Measurements from ENCODE around the gene C1orf116. TPM values are rescaled to one million over a fixed set of nuclear protein-coding genes. Genes with fewer than 3 reads are reported as not detected.

The C1orf116 gene
- total RNA-seq, 2 donors from 2014 or later, result 0.14 to 1.3 TPM

DNA sequence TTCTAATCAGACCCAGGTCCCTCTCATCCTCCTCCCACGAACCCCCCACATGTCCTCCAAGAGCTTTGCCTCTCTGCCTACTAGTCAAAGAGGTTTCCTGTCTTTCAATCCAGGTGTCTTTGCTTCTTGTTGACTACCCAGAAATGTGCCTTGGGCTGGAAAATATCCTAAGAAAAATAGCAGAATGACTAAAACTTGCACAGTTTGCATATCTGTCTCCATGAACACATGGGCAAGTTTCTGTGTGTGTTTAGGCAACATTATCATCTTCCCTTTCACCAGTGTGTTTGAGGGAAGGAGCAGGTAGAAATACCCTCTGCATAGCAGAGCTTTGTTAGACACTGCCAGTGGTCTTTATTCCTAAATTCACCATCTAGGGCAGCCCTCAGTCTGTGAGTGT lies 1.5 kb downstream of the C1orf116 start:
- Histone ChIP-seq H3K36me3 (no peaks in the 10 kb centered on the region), H3K9me3 (no peaks in the 10 kb centered on the region), H3K27me3 (replicated peaks; ENCODE audit: insufficient read depth) (no peaks in the 10 kb centered on the region), H3K27ac (no peak overlapping the region), H3K4me3 (no peak overlapping the region), H3K4me1 (ENCODE audit: control insufficient read depth in 1 of 2, low read depth in 2 of 2) (peaks cover 3 to 8% of the 10 kb centered on the region in 2 donors)
- DNase-seq (ENCODE audit: low spot score), result no peak
- TF ChIP-seq CTCF (IDR thresholded peaks at IDR 0.05), result no peak
- no peak for ATAC-seq (ENCODE audit: insufficient number of reproducible peaks, low FRiP score, low read depth)

DNA sequence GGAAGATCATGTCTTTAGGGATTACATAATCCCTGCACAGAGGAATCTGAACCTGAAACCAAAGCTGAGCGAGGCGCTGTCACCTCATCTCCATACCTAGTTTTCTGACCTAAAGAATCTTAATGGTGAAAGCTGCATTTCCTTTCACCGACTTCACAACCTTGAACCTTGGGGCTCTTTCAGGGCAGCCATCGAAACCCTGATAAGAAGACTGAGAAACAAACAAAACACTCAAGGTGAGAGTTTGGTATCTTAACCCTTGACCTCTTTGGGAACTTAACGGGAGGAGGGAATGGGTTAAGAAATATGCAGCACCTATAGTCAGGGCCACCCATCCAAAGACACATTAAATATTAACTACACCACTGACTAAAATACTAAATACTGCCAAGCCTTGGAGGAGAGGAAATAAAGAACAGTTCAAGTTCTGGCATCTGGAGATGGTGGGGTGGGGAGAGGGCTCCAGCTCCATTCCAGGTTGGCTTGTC lies 2.0 kb downstream of the C1orf116 start:
- no peak for TF ChIP-seq CTCF (IDR thresholded peaks at IDR 0.05)
- Histone ChIP-seq H3K27me3 (replicated peaks; ENCODE audit: insufficient read depth) (no peaks in the 10 kb centered on the region), H3K4me3 (no peak overlapping the region), H3K36me3 (no peaks in the 10 kb centered on the region), H3K9me3 (no peaks in the 10 kb centered on the region), H3K4me1 (ENCODE audit: control insufficient read depth in 1 of 2, low read depth in 2 of 2) (peaks cover 8 to 12% of the 10 kb centered on the region in 2 donors), H3K27ac (no peak overlapping the region)
- DNase-seq (ENCODE audit: low spot score), result no peak
- no peak for ATAC-seq (ENCODE audit: insufficient number of reproducible peaks, low FRiP score, low read depth)

DNA sequence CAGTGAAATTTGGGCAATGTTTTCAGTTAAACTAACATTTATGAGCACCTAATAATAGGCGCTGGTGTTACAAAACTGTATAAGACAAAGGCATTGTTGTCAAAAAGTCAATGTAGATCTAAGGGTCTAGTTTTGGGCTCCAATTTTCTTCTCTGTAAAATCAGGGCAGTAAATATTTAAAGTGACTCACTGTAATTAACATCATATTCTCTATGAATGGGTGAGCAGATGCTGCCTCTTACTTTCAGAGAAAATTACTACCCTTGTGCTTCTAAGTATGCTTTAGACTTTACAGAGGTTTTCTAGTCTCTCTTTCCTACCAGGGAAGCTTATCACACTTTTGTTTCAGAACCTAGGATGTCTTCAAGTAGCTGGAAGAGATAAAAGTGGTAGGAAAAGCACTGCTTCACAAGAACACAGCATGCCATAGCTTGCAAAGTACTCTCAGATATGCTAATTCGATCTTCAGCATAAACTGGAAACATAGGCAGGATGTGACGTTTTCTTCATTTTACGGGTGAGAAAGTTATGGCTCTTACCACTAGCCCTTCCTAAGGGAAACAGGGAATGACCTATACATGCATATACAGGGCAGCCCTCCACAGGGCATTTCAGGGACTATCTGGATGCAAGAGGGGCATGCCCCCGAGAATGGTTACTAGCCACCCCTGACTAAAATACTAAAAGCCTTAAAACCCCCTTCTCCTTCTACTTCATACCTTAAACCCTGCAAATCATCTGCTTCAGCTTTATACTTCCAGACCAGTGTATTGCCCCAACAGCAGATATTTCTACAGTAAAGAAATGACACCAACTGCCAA lies 2.6 kb downstream of the C1orf116 start:
- no peak for ATAC-seq (ENCODE audit: insufficient number of reproducible peaks, low FRiP score, low read depth)
- no peak for DNase-seq (ENCODE audit: low spot score)
- no peak overlapping the region for H3K27ac ChIP-seq
- peaks cover 13 to 18% of the 10 kb centered on the region in 2 donors for H3K4me1 ChIP-seq (ENCODE audit: control insufficient read depth in 1 of 2, low read depth in 2 of 2)
- no peaks in the 10 kb centered on the region for H3K27me3 ChIP-seq (replicated peaks; ENCODE audit: insufficient read depth)
- no peaks in the 10 kb centered on the region for H3K9me3 ChIP-seq
- H3K4me3 ChIP-seq, result no peak overlapping the region
- no peaks in the 10 kb centered on the region for H3K36me3 ChIP-seq
- TF ChIP-seq CTCF (IDR thresholded peaks at IDR 0.05), result no peak

DNA sequence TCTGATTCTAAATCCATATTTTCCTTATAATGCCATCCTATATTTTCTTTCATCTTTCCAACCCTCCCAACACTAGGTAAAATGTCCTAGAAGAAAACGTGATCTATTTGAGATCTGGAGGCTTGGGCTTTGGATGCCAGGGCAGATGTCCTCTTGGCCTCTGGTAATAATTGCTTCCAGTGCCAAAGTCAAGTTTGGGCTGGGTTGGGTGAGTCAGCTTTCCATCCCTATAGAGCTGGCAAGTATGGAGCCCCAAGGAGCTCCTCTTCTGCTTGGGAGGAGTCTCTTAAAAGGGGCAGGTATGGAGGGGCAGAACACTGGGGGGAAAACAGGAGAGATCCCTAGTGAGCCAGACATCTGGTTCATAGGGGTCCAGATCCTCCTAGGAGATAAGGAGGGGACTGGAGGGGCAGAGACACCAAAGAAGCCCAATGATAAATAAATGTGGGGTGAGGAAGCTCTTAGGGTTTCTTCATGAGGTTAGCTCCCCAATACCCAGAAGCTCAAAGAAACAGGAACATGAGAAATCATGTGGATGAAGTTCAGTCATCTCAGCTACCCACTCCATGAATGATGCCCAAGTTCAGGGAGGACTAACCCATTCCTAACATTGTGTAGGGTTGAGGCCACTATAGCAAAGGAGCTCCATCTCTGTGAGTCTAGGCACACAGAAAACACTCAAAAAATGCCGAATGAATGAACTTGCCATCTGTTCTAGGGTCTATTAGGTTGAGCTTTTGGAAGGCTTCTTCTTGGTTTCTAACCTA lies 3.5 kb downstream of the C1orf116 start:
- ATAC-seq (ENCODE audit: insufficient number of reproducible peaks, low FRiP score, low read depth) (no peak), DNase-seq (ENCODE audit: low spot score) (no peak)
- H3K4me3 ChIP-seq, result no peak overlapping the region
- no peak overlapping the region for H3K27ac ChIP-seq
- TF ChIP-seq CTCF (IDR thresholded peaks at IDR 0.05), result no peak
- H3K27me3 ChIP-seq (replicated peaks; ENCODE audit: insufficient read depth), result no peaks in the 10 kb centered on the region
- peaks cover 17 to 25% of the 10 kb centered on the region in 2 donors for H3K4me1 ChIP-seq (ENCODE audit: control insufficient read depth in 1 of 2, low read depth in 2 of 2)
- no peaks in the 10 kb centered on the region for H3K9me3 ChIP-seq
- no peaks in the 10 kb centered on the region for H3K36me3 ChIP-seq

GRCh38 chr1:207027921-207028320 lies 4.6 kb downstream of the C1orf116 start:
- Histone ChIP-seq H3K27ac (no peak overlapping the region), H3K27me3 (replicated peaks; ENCODE audit: insufficient read depth) (no peaks in the 10 kb centered on the region), H3K4me3 (no peak overlapping the region), H3K36me3 (no peaks in the 10 kb centered on the region), H3K4me1 (ENCODE audit: control insufficient read depth in 1 of 2, low read depth in 2 of 2) (peaks cover 17 to 28% of the 10 kb centered on the region in 2 donors), H3K9me3 (no peaks in the 10 kb centered on the region)
- no peak for ATAC-seq (ENCODE audit: insufficient number of reproducible peaks, low FRiP score, low read depth)
- no peak for TF ChIP-seq CTCF (IDR thresholded peaks at IDR 0.05)
- no peak for DNase-seq (ENCODE audit: low spot score)
